NCI-H524 treated with DMSO at 0.1 percent for 48 hours (cell line): ENCODE measurements around the gene GRIK4.
A peak's percentile ranks its signal among the peaks of the same experiment; 100 is the strongest.
"Not testable (repeated sequence)": the region's sequence is repeated elsewhere in the genome, so short reads cannot be mapped to it uniquely, and the experiment has no call there.

Experiments used
- DNase-seq: peaks from one replicate; lab custom pipeline; 2025; lab: John Stamatoyannopoulos, UW

The GRIK4 gene

GRCh38 chr11:120746376-120746775, 234.8 kb downstream of the GRIK4 start:
- no peak for DNase-seq

DNA sequence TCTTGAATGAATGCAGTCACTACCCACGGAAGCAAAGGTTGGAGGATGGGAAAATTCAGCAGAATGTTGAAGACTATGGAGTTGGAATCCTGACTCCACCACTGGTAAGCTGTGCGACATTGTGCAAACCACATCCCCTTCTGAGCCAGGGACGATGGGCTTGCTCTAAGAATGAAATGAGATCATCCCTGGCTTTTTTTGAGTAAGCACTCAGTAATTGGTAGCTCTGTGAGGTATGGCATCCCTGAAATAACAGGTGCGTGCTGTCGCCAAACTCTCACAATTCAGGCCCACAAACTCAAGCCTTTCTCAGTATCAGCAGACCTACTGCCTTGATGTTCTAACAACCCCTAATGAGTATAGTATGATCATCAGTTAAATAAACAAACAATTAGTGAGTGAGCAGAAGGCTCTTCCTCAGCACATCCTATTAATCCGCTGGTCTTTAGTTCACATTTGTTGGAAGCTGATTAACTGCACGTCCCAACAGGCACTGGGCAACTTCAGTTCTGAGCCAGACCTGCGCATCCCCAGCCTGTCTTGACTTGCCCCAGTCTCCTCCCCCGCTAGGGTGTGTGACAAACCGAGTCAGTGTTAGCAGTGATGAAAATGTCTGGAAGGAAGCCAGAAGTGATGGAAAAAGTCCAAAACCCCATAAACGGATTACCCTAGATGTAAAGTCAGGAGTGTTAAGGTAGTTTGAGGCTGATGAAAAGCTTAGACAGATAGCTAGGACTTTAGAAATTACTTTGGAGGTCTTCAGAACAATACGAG, 235.5 kb downstream of the GRIK4 start:
- DNase-seq = peak; percentile 67

DNA sequence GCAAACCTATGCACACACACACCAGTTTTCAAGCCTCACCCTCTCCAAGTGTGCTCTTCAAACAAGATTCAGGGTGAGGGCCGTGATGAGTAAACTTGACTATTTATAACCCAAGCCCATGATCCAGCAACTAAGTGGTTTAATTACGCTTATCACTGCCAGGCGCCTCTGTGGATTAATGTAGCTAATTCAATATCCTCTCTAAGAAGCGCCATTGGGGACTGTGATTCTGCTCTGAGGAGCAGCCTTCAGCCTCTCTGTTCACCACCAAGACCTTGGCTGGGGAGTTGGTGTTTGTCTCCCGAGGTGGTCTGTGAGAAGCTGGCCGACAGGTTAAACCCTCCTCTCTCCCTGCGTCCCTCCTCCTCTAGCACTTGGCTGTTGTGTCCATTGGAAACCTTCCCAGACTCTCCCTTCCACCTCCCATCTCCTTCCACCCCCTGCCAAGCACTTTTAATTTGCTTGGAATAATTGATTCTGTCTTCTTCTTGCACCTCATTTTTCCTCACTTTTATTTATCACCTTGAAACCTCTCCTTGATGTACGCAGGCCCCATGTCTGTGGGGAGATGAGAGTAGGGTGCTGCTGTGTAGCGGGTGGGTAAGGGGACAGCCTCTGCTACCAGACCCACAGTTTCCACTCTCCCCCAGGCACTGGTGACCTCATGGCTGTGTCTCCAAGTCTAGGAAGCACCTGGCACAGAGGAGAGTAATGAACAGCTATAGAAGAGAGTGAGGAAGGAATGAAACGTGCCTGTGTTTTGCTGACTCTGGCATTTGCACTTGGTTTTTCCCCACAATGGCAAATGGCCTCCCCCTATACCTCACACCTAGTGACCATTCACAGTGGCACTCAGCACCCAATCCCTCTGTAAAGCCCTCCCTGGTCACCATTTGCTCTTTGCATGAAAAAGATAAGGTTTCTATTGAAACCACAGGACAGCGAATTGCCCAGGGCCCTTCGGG, 236.6 kb downstream of the GRIK4 start:
- peak; percentile 14 for DNase-seq

GRCh38 chr11:120749395-120749794, 237.8 kb downstream of the GRIK4 start:
- DNase-seq = no peak

DNA sequence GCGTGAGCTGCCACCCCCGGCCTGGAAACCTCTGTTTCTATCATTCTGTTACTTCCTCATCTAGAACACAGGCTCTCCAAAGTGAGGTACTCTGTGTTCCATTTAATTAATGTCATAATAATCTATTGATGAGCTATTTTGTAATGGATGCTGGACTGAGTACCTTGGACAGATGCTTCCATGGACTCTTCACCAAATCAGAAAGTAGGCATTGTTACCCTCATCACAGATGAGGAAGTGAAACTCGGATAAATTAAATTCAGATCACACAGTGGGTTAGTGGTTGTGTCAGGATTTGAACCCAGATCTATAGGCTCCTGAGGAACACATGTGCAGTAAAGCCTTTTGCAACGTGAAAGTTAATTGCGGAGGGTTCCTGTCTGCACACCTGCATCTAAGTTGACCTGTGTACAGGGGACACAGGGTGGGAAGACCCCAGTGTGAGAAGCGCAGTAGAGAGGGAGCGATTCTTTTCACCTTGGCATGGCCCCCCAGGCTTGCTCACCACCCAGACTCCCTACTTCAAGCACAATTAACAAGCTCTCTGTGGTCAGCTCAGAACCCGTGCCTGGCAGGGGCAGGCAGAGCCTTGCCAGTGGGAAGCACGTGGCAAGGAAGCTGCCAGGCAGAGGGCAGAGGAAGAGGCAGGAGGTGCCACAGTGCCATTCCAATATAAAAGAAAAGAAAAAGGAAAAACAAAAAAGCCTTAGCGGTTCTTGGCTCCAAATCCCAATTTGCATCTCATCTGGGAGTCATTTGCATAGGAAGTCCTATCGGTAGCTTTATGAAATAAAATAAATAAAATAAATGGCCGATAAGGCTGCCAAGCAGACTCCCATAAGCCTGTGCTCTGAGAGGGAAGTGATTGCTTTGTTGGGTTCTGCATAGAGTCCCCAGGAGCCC, 239.3 kb downstream of the GRIK4 start:
- DNase-seq = no peak

- DNase-seq = no peak
Measured at GRCh38 chr11:120751550-120751949, 240.0 kb downstream of the GRIK4 start.

DNA sequence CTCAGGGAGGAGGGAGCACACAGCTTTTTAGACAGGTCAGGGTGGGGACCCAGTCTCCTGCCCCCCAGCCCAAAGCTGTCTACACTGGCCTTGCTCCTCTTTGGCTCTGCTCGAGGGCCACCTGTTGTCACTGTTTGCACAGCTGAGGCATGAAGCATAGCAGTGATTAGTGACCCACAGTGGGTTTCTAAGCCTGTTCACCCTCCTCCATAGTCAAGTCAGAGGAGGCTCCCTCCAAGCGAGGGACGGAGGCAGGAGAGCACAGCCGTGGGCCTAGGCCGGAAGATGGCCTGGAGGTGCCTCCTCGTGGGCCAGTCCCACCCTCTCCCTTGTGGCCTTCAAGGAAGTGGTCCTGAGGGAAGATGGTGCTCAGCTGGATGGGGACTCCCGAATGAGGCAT, 241.1 kb downstream of the GRIK4 start:
- no peak for DNase-seq

- DNase-seq = no peak
Measured at GRCh38 chr11:120756931-120757330, 245.4 kb downstream of the GRIK4 start.

DNA sequence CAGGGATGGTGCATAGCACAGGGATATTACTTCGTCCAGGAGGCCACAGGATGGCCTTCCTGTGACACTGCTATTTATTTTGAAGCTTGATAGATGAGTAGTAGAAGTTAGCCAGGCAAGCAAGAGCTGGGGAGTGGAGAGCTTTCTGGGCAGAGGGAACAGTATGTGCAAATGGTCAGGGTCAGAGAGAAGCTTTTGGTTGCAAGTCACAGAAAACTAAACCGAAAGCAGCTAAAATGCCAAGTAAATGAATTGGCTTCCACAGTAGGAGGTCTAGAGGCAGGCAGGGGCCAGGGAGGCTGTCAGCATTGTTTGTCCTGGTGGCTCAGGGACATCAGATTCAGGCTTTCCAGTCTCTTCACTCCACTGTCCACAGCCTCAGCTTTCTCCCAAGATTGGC, 247.5 kb downstream of the GRIK4 start:
- DNase-seq = no peak

- DNase-seq = not testable (repeated sequence)
Measured at GRCh38 chr11:120765710-120766109, 254.2 kb downstream of the GRIK4 start.

GRCh38 chr11:120766318-120766717, 254.8 kb downstream of the GRIK4 start:
- no peak for DNase-seq

DNA sequence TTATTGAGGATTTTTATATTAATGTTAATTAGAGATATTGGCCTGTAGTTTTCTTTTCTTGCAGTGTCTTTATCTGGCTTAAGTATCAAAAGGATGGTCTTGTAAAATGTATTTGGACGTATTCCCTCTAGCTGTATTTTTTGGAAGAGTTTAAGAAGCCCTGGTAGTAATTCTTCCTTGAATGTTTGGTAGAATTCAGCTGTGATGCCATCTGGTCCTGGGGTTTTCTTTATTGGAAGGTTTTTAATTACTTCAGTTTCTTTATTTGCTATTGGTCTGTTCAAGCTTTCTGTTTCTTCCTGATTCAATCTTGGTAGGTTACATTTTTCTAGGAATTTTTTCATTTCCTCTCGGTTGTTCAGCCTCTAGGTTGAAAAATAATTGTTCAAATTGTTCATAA, 257.4 kb downstream of the GRIK4 start:
- DNase-seq = no peak

GRCh38 chr11:120769906-120770305, 258.4 kb downstream of the GRIK4 start:
- no peak for DNase-seq

- no peak for DNase-seq
Measured at GRCh38 chr11:120771551-120772060, 260.1 kb downstream of the GRIK4 start.

DNA sequence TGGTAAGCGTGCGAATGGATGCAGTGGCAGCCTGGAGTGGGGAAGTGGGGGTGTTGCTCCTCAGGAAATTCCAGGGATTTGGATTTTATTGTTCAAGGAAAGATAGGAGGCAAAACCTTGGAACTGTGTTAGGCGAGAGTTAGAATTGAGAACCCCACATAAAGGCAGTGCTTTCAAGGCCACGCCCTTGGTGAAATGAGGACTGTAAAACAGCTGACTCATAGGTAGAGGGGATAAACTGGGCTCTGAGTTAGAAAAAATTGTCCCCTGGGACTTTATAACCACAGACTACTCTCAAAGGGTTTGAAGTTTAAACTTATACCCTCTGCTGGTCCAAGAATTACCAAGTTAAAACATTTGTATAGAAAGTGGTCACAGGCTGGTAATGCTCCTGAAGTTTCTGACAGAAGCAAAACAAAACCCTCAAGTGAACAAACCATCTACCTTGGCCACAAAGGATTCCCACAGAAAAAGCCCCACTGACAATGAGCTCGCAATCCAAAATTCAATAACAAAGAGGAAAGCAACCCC, 262.0 kb downstream of the GRIK4 start:
- DNase-seq = no peak

- no peak for DNase-seq
Measured at GRCh38 chr11:120774591-120775386, 263.2 kb downstream of the GRIK4 start.

DNA sequence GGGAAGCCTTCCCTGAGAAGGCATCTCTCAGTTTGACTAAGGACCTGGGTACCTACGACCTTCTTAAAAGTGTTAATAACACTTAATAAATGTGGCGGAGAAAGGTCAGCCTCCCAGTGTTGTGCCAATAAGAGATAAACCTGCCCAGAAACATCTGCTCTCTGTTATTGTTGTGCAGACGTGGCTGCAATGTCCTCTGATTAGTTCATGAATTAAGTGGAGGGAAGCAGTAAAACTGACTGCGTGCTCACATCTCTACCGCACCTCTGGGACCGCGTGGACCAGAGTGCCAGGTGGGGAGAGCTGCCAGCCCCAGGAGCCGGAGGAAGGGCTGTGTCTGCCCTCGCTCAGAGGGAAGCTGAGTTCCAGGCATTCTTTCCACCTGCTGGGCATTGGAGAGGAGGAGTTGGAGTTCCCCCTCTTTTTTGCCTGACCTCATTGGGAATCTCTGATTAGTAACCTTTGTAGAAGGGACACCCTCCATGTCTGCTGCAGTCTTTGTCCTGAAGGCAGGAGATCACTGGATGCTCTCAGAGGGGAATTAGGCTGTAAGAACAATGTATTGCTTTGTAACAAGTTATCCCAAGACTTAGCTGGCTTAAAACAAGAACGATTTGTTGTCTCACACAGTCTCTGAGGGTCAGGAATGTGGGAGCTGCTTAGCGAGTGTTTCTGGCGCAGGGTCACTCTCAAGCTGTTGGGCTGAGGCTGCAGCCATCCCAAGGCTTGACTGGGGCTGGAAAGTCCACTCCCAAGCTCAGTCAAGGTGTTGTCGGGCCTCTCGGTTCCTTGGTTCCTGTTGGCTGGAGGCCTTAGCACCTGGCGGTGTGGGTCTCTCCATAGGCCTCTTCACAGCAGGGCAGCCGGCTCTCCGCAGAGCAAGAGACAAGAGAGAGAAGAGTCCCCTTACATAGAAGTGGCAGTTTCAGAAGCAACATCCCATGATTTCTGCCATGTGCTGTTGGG, 264.7 kb downstream of the GRIK4 start:
- no peak for DNase-seq

DNA sequence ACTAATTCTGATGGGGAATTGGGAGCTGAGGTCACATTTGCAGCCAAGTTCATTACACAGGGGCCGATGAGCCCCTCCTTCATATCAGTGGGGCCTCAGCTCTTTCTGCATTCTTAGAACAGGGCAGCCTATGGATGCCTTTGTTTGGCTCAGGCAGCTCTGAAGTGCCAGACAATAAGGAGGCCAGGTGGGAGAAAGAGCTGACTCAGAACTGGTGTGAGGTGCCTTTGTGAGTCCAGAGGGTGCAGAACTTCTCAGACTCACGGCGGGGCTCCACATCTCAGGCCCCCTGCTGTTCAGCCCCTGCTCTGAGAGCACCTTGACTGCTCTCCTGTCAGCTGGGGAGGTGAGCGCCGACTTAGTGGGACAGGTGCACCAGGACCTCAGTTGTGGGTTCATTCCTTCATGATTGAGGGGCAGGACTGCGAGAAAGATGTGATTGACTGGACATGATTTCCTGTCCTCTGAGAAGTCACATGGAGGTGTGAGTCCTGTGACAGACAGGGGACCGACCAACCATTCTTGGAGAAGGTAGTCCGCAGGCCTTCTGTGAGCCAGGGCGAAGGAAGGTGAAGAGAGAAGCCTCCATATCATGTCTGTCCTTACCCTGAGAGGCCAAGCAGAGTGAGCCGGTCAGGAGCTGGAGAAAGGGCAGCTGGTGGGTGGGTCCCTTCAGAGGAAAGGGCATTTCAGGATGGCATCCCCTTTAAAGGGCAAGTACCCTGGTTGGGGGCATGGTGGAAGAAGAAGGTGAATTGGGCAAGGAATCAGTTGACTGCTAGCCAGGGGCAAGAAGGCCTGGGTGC, 267.3 kb downstream of the GRIK4 start:
- no peak for DNase-seq

- DNase-seq = no peak
Measured at GRCh38 chr11:120780239-120780638, 268.7 kb downstream of the GRIK4 start.
